Measurements from ENCODE around the gene SMAD4. TPM values are rescaled to one million over a fixed set of nuclear protein-coding genes. Genes with fewer than 3 reads are reported as not detected.

The SMAD4 gene
- total RNA-seq, 1 experiment from 2014 or later, result 172 TPM

- H3K4me1 Mint-ChIP-seq, result peaks cover 51 to 66% of the 10 kb centered on the region in 2 experiments
- no peak overlapping the region for H3K27ac ChIP-seq (ENCODE audit: insufficient read length, low read depth, low read length)
- peak overlapping the region; percentile 88 to 98 for H3K4me3 Mint-ChIP-seq
- DNase-seq, result no peak
- H3K23ac ChIP-seq (ENCODE audit: insufficient read length, low read depth, low read length), result no peak overlapping the region
- no peaks in the 10 kb centered on the region for H3K9me3 Mint-ChIP-seq
- H3K9me3 ChIP-seq (ENCODE audit: control insufficient read depth, low read depth, low read length), result no peaks in the 10 kb centered on the region
- H3K27me3 ChIP-seq (ENCODE audit: insufficient read depth, low read length), result no peaks in the 10 kb centered on the region
- no peaks in the 10 kb centered on the region for H4K20me1 ChIP-seq (ENCODE audit: control insufficient read depth, insufficient read depth, insufficient read length)
- no CpG with 5 or more reads among the region's 5 CpGs for WGBS (ENCODE audit: extremely low coverage, insufficient read length, low lambda C conversion rate)
- H3K4me1 ChIP-seq (ENCODE audit: insufficient read depth, low read length), result peaks cover 3% of the 10 kb centered on the region
- H3K79me2 ChIP-seq (ENCODE audit: insufficient read depth, low read length), result peaks cover 49% of the 10 kb centered on the region
- H3K36me3 Mint-ChIP-seq (ENCODE audit: insufficient read depth in 1 of 3, low read depth in 3 of 3), result peaks cover 8 to 33% (median 16%) of the 10 kb centered on the region in 3 experiments; a peak in 6 of 7 replicates
- H3K18ac ChIP-seq (ENCODE audit: insufficient read length, low read depth, low read length), result no peak overlapping the region
- peak overlapping the region; percentile 35 for H3K9ac ChIP-seq (ENCODE audit: extremely low read depth, insufficient read length, low read length)
- H3T11ph ChIP-seq (ENCODE audit: low read length), result no peak overlapping the region
- H2BK120ac ChIP-seq (ENCODE audit: low read depth, low read length, poor library complexity, severe bottlenecking), result no peak overlapping the region
- peaks cover 7% of the 10 kb centered on the region for H3K23me2 ChIP-seq (ENCODE audit: insufficient read length, low read depth, low read length, poor library complexity, severe bottlenecking)
- H2BK5ac ChIP-seq (ENCODE audit: insufficient read length, low read length), result no peak overlapping the region
- no peak overlapping the region for H2BK20ac ChIP-seq (ENCODE audit: low read depth, low read length, poor library complexity, severe bottlenecking)
- H2BK12ac ChIP-seq (ENCODE audit: insufficient read length, low read depth, low read length), result no peak overlapping the region
- H2AFZ ChIP-seq (ENCODE audit: low read length), result no peak overlapping the region
- TF ChIP-seq CTCF (conservative IDR thresholded peaks at IDR 0.05), result no peak
- H4K5ac ChIP-seq (ENCODE audit: insufficient read length, low read depth, low read length), result no peak overlapping the region
- no peaks in the 10 kb centered on the region for H3K27me3 Mint-ChIP-seq (ENCODE audit: low read depth)
- no peak overlapping the region for H3K4ac ChIP-seq (ENCODE audit: low read depth, low read length)
- H3K14ac ChIP-seq (ENCODE audit: insufficient read depth, low read length), result no peak overlapping the region
- no peaks in the 10 kb centered on the region for H3K79me1 ChIP-seq (ENCODE audit: insufficient read depth, low read depth, low read length, poor library complexity, severe bottlenecking)
- H4K91ac ChIP-seq (ENCODE audit: insufficient read length, low read depth, low read length), result no peak overlapping the region
- H3K27ac Mint-ChIP-seq, result peak overlapping the region; percentile 6 to 86 (median 63); a peak in 6 of 7 replicates
- no peak overlapping the region for H3K56ac ChIP-seq (ENCODE audit: insufficient read length, low read depth, low read length)
- peak overlapping the region; percentile 5 for H3K4me2 ChIP-seq (ENCODE audit: insufficient read depth, insufficient read length, low read length)
- H4K8ac ChIP-seq (replicated peaks; ENCODE audit: insufficient read length, low read depth, low read length), result no peak overlapping the region
- H2AK5ac ChIP-seq (ENCODE audit: insufficient read length, low read length), result no peak overlapping the region
- H2BK15ac ChIP-seq (ENCODE audit: low read depth, low read length), result no peak overlapping the region
Observed at GRCh38 chr18:51032193-51032592, 2.2 kb downstream of the SMAD4 start.

Measured in H9 (cell line).